ENCODE data around the gene UQCC2. TPM values are rescaled to one million over a fixed set of nuclear protein-coding genes. Genes with fewer than 3 reads are reported as not detected.

Gene UQCC2
- total RNA-seq, 6 experiments from 2014 or later: 109 to 167 (median 140) TPM

GRCh38 chr6:33742092-33742491 lies 30.6 kb upstream of the UQCC2 start:
- H3K4me1 Mint-ChIP-seq (ENCODE audit: low read depth): peaks cover 24% of the 10 kb centered on the region
- H3K4me3 Mint-ChIP-seq: no peak overlapping the region
- no peaks in the 10 kb centered on the region for H3K36me3 Mint-ChIP-seq (ENCODE audit: low read depth)
- no peaks in the 10 kb centered on the region for H3K9me3 Mint-ChIP-seq
- TF ChIP-seq CTCF (IDR thresholded peaks at IDR 0.05): no peak
- no peaks in the 10 kb centered on the region; the same call in 1 of the 2 replicates for H3K27me3 Mint-ChIP-seq (ENCODE audit: insufficient read depth)
- H3K27ac Mint-ChIP-seq: no peak overlapping the region
- DNase-seq: no peak

- Mint-ChIP-seq H3K4me3 (no peak overlapping the region), H3K4me1 (ENCODE audit: low read depth) (peaks cover 11% of the 10 kb centered on the region), H3K27me3 (ENCODE audit: insufficient read depth) (no peaks in the 10 kb centered on the region; the same call in 1 of the 2 replicates), H3K27ac (no peak overlapping the region), H3K9me3 (no peaks in the 10 kb centered on the region), H3K36me3 (ENCODE audit: low read depth) (no peaks in the 10 kb centered on the region)
- no peak for DNase-seq
- no peak for TF ChIP-seq CTCF (IDR thresholded peaks at IDR 0.05)
These were observed 29.3 kb upstream of the UQCC2 start for GRCh38 chr6:33740794-33741193.

- no peak for DNase-seq
- TF ChIP-seq CTCF (IDR thresholded peaks at IDR 0.05): no peak
- Mint-ChIP-seq H3K4me1 (ENCODE audit: low read depth) (peaks cover 5% of the 10 kb centered on the region), H3K9me3 (no peaks in the 10 kb centered on the region), H3K36me3 (ENCODE audit: low read depth) (no peaks in the 10 kb centered on the region), H3K4me3 (no peak overlapping the region), H3K27ac (no peak overlapping the region), H3K27me3 (ENCODE audit: insufficient read depth) (no peaks in the 10 kb centered on the region; the same call in 1 of the 2 replicates)
These were observed 28.7 kb upstream of the UQCC2 start for GRCh38 chr6:33740204-33740608.

GRCh38 chr6:33739571-33739970 lies 28.1 kb upstream of the UQCC2 start:
- H3K27ac Mint-ChIP-seq: no peak overlapping the region
- no peaks in the 10 kb centered on the region for H3K36me3 Mint-ChIP-seq (ENCODE audit: low read depth)
- no peaks in the 10 kb centered on the region for H3K9me3 Mint-ChIP-seq
- no peak for DNase-seq
- TF ChIP-seq CTCF (IDR thresholded peaks at IDR 0.05): no peak
- no peaks in the 10 kb centered on the region; the same call in 1 of the 2 replicates for H3K4me1 Mint-ChIP-seq (ENCODE audit: low read depth)
- no peaks in the 10 kb centered on the region; the same call in 1 of the 2 replicates for H3K27me3 Mint-ChIP-seq (ENCODE audit: insufficient read depth)
- no peak overlapping the region for H3K4me3 Mint-ChIP-seq

- H3K27ac Mint-ChIP-seq: no peak overlapping the region
- no peak for DNase-seq
- H3K27me3 Mint-ChIP-seq (ENCODE audit: insufficient read depth): no peaks in the 10 kb centered on the region; the same call in 1 of the 2 replicates
These were observed 27.4 kb upstream of the UQCC2 start for GRCh38 chr6:33738879-33739278.

More at GRCh38 chr6:33738879-33739278, 27.4 kb upstream of the UQCC2 start:
- TF ChIP-seq CTCF (IDR thresholded peaks at IDR 0.05): no peak
- Mint-ChIP-seq H3K9me3 (no peaks in the 10 kb centered on the region), H3K4me1 (ENCODE audit: low read depth) (no peaks in the 10 kb centered on the region; the same call in 1 of the 2 replicates), H3K36me3 (ENCODE audit: low read depth) (no peaks in the 10 kb centered on the region), H3K4me3 (no peak overlapping the region)
